Astrocyte of the cerebellum (primary cell): ENCODE data around the gene OLR1.
"Not testable (repeated sequence)": the region's sequence is repeated elsewhere in the genome, so short reads cannot be mapped to it uniquely, and the experiment has no call there.

Experiments
- DNase-seq: peaks from one replicate; pipeline ENCODE4 v3.0.0-alpha.2; 2011; ENCODE audit warnings: low read depth
- H3K4me3 ChIP-seq: 2 replicates; pipeline ENCODE4 v1.5.1; 2011; ENCODE audit warnings: mild to moderate bottlenecking, low read depth, low read length, moderate library complexity
- CTCF ChIP-seq: IDR thresholded peaks from 2 replicates; pipeline ENCODE4 v1.5.1; 2012; ENCODE audit warnings: low read length, low read depth, moderate library complexity, mild to moderate bottlenecking; ENCODE audit errors: missing control alignments
- in situ Hi-C: cut with HindIII; loops from 2 replicates; pipeline ENCODE4 v1.10.0; 2017; ENCODE audit warnings: low sequenced_read_pairs

The OLR1 gene

GRCh38 chr12:10210225-10210624 is 38.3 kb upstream of the OLR1 start:
- H3K4me3 ChIP-seq, result no peak overlapping the region
- no peak for TF ChIP-seq CTCF
- no peak for DNase-seq
- in situ Hi-C loops, result no loop called here

GRCh38 chr12:10207136-10207535 is 35.2 kb upstream of the OLR1 start:
- no peak for TF ChIP-seq CTCF
- in situ Hi-C loops, result no loop called here
- H3K4me3 ChIP-seq, result no peak overlapping the region
- no peak for DNase-seq

GRCh38 chr12:10205220-10205807 is 33.4 kb upstream of the OLR1 start:
- no peak for DNase-seq

GRCh38 chr12:10204495-10204894 is 32.6 kb upstream of the OLR1 start:
- in situ Hi-C loops, H3K4me3 ChIP-seq, DNase-seq: not testable (repeated sequence)

More at GRCh38 chr12:10205220-10205807, 33.4 kb upstream of the OLR1 start:
- TF ChIP-seq CTCF, result no peak
- in situ Hi-C loops, result no loop called here
- no peak overlapping the region for H3K4me3 ChIP-seq

GRCh38 chr12:10197879-10198278 is 25.9 kb upstream of the OLR1 start:
- H3K4me3 ChIP-seq, result no peak overlapping the region
- in situ Hi-C loops, result no loop called here
- TF ChIP-seq CTCF, result no peak
- no peak for DNase-seq

GRCh38 chr12:10196210-10196609 is 24.3 kb upstream of the OLR1 start:
- in situ Hi-C loops, result no loop called here
- no peak for TF ChIP-seq CTCF
- H3K4me3 ChIP-seq, result no peak overlapping the region
- DNase-seq, result no peak

GRCh38 chr12:10194160-10194670 is 22.3 kb upstream of the OLR1 start:
- TF ChIP-seq CTCF, result no peak
- DNase-seq, result no peak
- in situ Hi-C loops, result no loop called here

More at GRCh38 chr12:10194160-10194670, 22.3 kb upstream of the OLR1 start:
- H3K4me3 ChIP-seq, result no peak overlapping the region
